ENCODE data around the gene TMEM95.

GRCh38 chr17:7355053-7355452 lies at the start of gene TMEM95:
- TF ChIP-seq CTCF (conservative IDR thresholded peaks at IDR 0.05 in 1 of 2, IDR thresholded peaks at IDR 0.05 in 1 of 2; ENCODE audit: low read depth in 1 of 2, low read length in 2 of 2) (no peak), EZH2 (IDR thresholded peaks at IDR 0.05; ENCODE audit: low read length, missing control alignments) (no peak)
